Breast epithelium (tissue), 3 donors: ENCODE data around the gene CPNE6.

Experiments
- CTCF ChIP-seq, 3 donors: fragments of 450-650 bp; IDR thresholded peaks; one replicate each; pipeline ENCODE4 v1.5.1; 2016 to 2017; ENCODE audit warnings: antibody characterized with exemption in 3 of 3, mild to moderate bottlenecking in 3 of 3, moderate library complexity in 3 of 3
- POLR2AphosphoS5 ChIP-seq, 3 donors: sonication (generic); formaldehyde crosslinking; IDR thresholded peaks; one replicate each; pipeline ENCODE4 v1.6.1; 2017; ENCODE audit warnings: antibody characterized with exemption in 3 of 3

GRCh38 chr14:24054324-24054641 lies 17.1 kb upstream of the CPNE6 start:
- TF ChIP-seq CTCF (IDR thresholded peaks at IDR 0.05) = no peak
- no peak for TF ChIP-seq POLR2AphosphoS5 (IDR thresholded peaks at IDR 0.05)
